Jurkat, Clone E6-1 (cell line): Measurements from ENCODE around the gene TSHZ1.

ENCODE experiments used
- DNase-seq: peaks from one replicate; pipeline ENCODE4 v3.0.0-alpha.2; 2011; ENCODE audit warnings: low read depth, low spot score
- H3K4me3 ChIP-seq: 2 replicates; pipeline ENCODE4 v1.5.1; 2011; ENCODE audit warnings: mild to moderate bottlenecking, low read length, control low read depth, moderate library complexity

The TSHZ1 gene

GRCh38 chr18:75205514-75206132 lies 5.0 kb upstream of the TSHZ1 start:
- no peak for DNase-seq
- no peak overlapping the region for H3K4me3 ChIP-seq

- no peak overlapping the region for H3K4me3 ChIP-seq
- DNase-seq: no peak
These were observed 3.9 kb upstream of the TSHZ1 start for GRCh38 chr18:75206452-75207309.

GRCh38 chr18:75207310-75208154 lies 3.1 kb upstream of the TSHZ1 start:
- DNase-seq: no peak
- peak overlapping the region; percentile 84 for H3K4me3 ChIP-seq

- peak overlapping the region; percentile 84 for H3K4me3 ChIP-seq
- DNase-seq: no peak
These were observed 2.3 kb upstream of the TSHZ1 start for GRCh38 chr18:75208155-75208835.

GRCh38 chr18:75208836-75209128 lies 1.8 kb upstream of the TSHZ1 start:
- peak overlapping the region; percentile 84 for H3K4me3 ChIP-seq
- no peak for DNase-seq

- peak; percentile 81 for DNase-seq
- H3K4me3 ChIP-seq: peak within 1 kb of the TSS; percentile 84
These were observed 1.3 kb upstream of the TSHZ1 start, which contains the start of gene PTGR3 for GRCh38 chr18:75209129-75209950. TSS of gene PTGR3 (minus strand) at chr18:75209139. CDS start at chr18:75209058, 81 bp downstream.

GRCh38 chr18:75209951-75210258 lies 692 bp upstream of the TSHZ1 start:
- H3K4me3 ChIP-seq: peak overlapping the region; percentile 84
- no peak for DNase-seq

GRCh38 chr18:75211002-75211621 lies 515 bp downstream of the TSHZ1 start:
- H3K4me3 ChIP-seq: peak overlapping the region; percentile 84
- no peak for DNase-seq

GRCh38 chr18:75211626-75211952 lies 992 bp downstream of the TSHZ1 start:
- no peak for DNase-seq

GRCh38 chr18:75211953-75212750 lies 1.6 kb downstream of the TSHZ1 start:
- DNase-seq: no peak
- peak overlapping the region; percentile 57 for H3K4me3 ChIP-seq

More at GRCh38 chr18:75211626-75211952, 992 bp downstream of the TSHZ1 start:
- H3K4me3 ChIP-seq: peak overlapping the region; percentile 57

- H3K4me3 ChIP-seq: no peak overlapping the region
- no peak for DNase-seq
These were observed 2.1 kb downstream of the TSHZ1 start for GRCh38 chr18:75212751-75213090.

GRCh38 chr18:75213611-75214331 lies 3.2 kb downstream of the TSHZ1 start:
- DNase-seq: no peak
- no peak overlapping the region for H3K4me3 ChIP-seq

GRCh38 chr18:75214332-75214690 lies 3.7 kb downstream of the TSHZ1 start:
- DNase-seq: no peak
- H3K4me3 ChIP-seq: no peak overlapping the region

GRCh38 chr18:75214766-75215510 lies 4.3 kb downstream of the TSHZ1 start:
- no peak overlapping the region for H3K4me3 ChIP-seq
- DNase-seq: no peak

GRCh38 chr18:75215663-75216062 lies 5.1 kb downstream of the TSHZ1 start:
- no peak for DNase-seq
- H3K4me3 ChIP-seq: no peak overlapping the region

GRCh38 chr18:75216212-75216910 lies 5.8 kb downstream of the TSHZ1 start:
- H3K4me3 ChIP-seq: no peak overlapping the region
- peak; percentile 40 for DNase-seq
